Smooth muscle cell (in vitro differentiated cells): ENCODE results near the gene SIGLEC15. TPM values are rescaled to one million over a fixed set of nuclear protein-coding genes. Genes with fewer than 3 reads are reported as not detected.
"Not testable (repeated sequence)": the region's sequence is repeated elsewhere in the genome, so short reads cannot be mapped to it uniquely, and the experiment has no call there.

Source experiments
- DNase-seq: peaks from one replicate; lab custom pipeline; 2025; ENCODE audit not compliant: unreplicated experiment; lab: John Stamatoyannopoulos, UW
- H2AFZ ChIP-seq: fragments of 200-600 bp; sonication (generic); 2 replicates; pipeline ENCODE4 v1.6.0; 2016; ENCODE audit warnings: antibody characterized with exemption, low read depth, mild to moderate bottlenecking
- H3F3A ChIP-seq: fragments of 200-600 bp; sonication (generic); 2 replicates; pipeline ENCODE4 v1.6.0; 2017; ENCODE audit warnings: antibody characterized with exemption, low read depth
- H3K27ac ChIP-seq: fragments of 200-600 bp; sonication (generic); 2 replicates; pipeline ENCODE4 v1.5.1; 2016; ENCODE audit warnings: low read depth, mild to moderate bottlenecking
- H3K27me3 ChIP-seq: fragments of 200-600 bp; sonication (generic); 2 replicates; pipeline ENCODE4 v1.6.1; 2016; ENCODE audit warnings: low read depth, mild to moderate bottlenecking
- H3K36me3 ChIP-seq: fragments of 200-600 bp; sonication (generic); 2 replicates; pipeline ENCODE4 v1.5.1; 2016; ENCODE audit warnings: low read depth
- H3K4me1 ChIP-seq: fragments of 200-600 bp; sonication (generic); 2 replicates; pipeline ENCODE4 v1.5.1; 2016; ENCODE audit warnings: low read depth
- H3K4me2 ChIP-seq: fragments of 200-600 bp; sonication (generic); 2 replicates; pipeline ENCODE4 v1.6.0; 2016; ENCODE audit warnings: mild to moderate bottlenecking
- H3K4me3 ChIP-seq: fragments of 200-600 bp; sonication (generic); 2 replicates; pipeline ENCODE4 v1.5.1; 2016; ENCODE audit warnings: mild to moderate bottlenecking
- H3K79me2 ChIP-seq: fragments of 200-600 bp; sonication (generic); 2 replicates; pipeline ENCODE4 v1.6.0; 2016; ENCODE audit warnings: low read depth, mild to moderate bottlenecking
- H3K9ac ChIP-seq: fragments of 200-600 bp; sonication (generic); 2 replicates; pipeline ENCODE4 v1.6.0; 2016; ENCODE audit warnings: low read depth
- H3K9me3 ChIP-seq: fragments of 200-600 bp; sonication (generic); replicated peaks from 2 replicates; pipeline ENCODE4 v1.5.1; 2016; ENCODE audit warnings: low read depth
- H4K20me1 ChIP-seq: fragments of 200-600 bp; sonication (generic); 2 replicates; pipeline ENCODE4 v1.6.0; 2016; ENCODE audit warnings: low read depth
- WGBS: methylation state at CpG from one replicate; pipeline ENCODE4 v1.1.7; 2016; ENCODE audit warnings: low lambda C conversion rate; 5-methylcytosine and 5-hydroxymethylcytosine counted together
- polyA plus RNA-seq: library from polyadenylated mRNA; unstranded; fragments of >200 nt; fragmentation: Nextera tagmentation; extraction: Ambion mirVana; gene quantifications from 2 replicates; pipeline ENCODE4 v1.2.1, GENCODE V29; 2016
- total RNA-seq: library from RNA; depleted of rRNA; stranded (reverse); fragments of >200 nt; gene quantifications from 2 replicates; pipeline ENCODE4 v1.2.3, GENCODE V29; 2014
- TF ChIP-seq, protein P1 (sequence below): fragments of 200-600 bp; sonication (generic); IDR thresholded peaks from 2 replicates; pipeline ENCODE4 v1.5.1; 2017; ENCODE audit warnings: borderline replicate concordance, mild to moderate bottlenecking, antibody characterized with exemption; ENCODE audit not compliant: insufficient read depth, poor library complexity, severe bottlenecking

Gene SIGLEC15
- total and polyA plus RNA-seq, 2 experiments from 2014 or later = 0.58 to 1.4 TPM

DNA sequence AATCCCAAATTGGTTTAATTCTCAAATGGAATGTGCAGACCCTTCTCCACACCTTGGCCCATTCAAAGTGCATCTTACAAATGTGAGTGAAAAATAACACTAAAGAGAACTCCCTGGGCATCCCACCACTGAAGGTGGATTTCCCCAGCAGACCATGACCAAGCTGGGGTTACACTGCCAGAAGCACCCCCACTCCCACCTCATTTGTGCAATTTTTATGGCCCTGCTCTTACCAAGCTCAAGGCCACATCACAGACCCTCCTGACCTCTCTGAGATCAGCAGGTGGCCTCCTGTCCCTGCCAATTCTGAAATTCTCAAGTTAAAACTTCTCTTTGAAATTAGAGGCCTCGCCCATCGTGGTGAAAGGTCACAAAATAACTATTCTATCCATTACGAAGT lies 21.6 kb downstream of the SIGLEC15 start:
- Histone ChIP-seq H3K27ac (no peak overlapping the region), H3F3A (peaks cover 7% of the 10 kb centered on the region), H3K36me3 (no peaks in the 10 kb centered on the region), H4K20me1 (no peaks in the 10 kb centered on the region), H3K79me2 (no peaks in the 10 kb centered on the region), H3K9me3 (no peaks in the 10 kb centered on the region), H2AFZ (no peak overlapping the region), H3K4me3 (no peak overlapping the region), H3K4me1 (peaks cover 4% of the 10 kb centered on the region), H3K4me2 (no peak overlapping the region), H3K27me3 (no peaks in the 10 kb centered on the region), H3K9ac (no peak overlapping the region)
- TF ChIP-seq, protein P1, sequence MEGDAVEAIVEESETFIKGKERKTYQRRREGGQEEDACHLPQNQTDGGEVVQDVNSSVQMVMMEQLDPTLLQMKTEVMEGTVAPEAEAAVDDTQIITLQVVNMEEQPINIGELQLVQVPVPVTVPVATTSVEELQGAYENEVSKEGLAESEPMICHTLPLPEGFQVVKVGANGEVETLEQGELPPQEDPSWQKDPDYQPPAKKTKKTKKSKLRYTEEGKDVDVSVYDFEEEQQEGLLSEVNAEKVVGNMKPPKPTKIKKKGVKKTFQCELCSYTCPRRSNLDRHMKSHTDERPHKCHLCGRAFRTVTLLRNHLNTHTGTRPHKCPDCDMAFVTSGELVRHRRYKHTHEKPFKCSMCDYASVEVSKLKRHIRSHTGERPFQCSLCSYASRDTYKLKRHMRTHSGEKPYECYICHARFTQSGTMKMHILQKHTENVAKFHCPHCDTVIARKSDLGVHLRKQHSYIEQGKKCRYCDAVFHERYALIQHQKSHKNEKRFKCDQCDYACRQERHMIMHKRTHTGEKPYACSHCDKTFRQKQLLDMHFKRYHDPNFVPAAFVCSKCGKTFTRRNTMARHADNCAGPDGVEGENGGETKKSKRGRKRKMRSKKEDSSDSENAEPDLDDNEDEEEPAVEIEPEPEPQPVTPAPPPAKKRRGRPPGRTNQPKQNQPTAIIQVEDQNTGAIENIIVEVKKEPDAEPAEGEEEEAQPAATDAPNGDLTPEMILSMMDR = no peak
- no peak for DNase-seq
- WGBS = 61% methylated on average over 3 of the region's 3 CpGs

DNA sequence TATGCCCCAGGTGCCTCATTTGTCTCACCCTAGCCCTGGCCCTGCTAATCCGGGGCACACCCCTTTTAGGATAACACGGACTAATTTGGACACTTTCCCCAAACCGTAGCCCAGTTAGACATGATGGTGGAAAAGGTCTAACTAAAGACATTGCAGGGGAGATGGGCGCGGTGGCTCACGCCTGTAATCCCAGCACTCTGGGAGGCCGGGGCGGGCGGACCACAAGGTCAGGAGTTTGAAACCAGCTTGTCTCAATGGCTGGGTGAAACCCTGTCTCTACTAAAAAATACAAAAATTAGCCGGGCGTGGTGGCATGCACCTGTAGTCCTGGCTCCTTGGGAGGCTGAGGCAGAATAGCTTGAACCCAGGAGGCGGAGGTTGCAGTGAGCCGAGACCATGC lies 23.2 kb downstream of the SIGLEC15 start:
- H3K27ac ChIP-seq, H3K4me3 ChIP-seq, H3K4me2 ChIP-seq, H4K20me1 ChIP-seq, H3K36me3 ChIP-seq, H3K9ac ChIP-seq, H3K27me3 ChIP-seq, H3K4me1 ChIP-seq, H2AFZ ChIP-seq, H3K9me3 ChIP-seq, DNase-seq, H3K79me2 ChIP-seq: not testable (repeated sequence)
- WGBS = 96% methylated on average over 13 of the region's 13 CpGs
- peaks cover 11% of the 10 kb centered on the region for H3F3A ChIP-seq

DNA sequence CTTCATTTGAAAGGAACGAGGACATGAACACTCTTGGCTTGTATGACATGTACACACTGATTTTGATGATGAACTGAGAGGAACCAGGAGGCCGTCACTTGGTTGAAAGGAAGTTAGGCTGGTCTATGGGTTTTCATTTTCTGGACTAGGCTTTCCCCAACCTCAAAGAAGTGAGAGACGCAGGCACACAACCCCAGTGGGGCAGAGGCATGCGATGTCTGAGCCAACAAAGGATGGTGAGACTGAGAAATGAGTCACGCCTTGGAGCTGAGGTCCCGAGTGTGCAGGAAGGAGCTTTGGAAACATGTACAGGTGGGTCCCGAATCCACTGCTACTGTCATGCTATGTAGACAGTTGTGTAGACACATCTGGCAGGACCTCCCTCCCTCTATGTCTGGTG lies 24.1 kb downstream of the SIGLEC15 start:
- no peaks in the 10 kb centered on the region for H3K36me3 ChIP-seq

GRCh38 chr18:45850021-45850420 lies 24.5 kb downstream of the SIGLEC15 start:
- Histone ChIP-seq H3K27ac (peak overlapping the region; percentile 55), H2AFZ (no peak overlapping the region), H3K9ac (no peak overlapping the region), H4K20me1 (no peaks in the 10 kb centered on the region), H3K27me3 (no peaks in the 10 kb centered on the region), H3K9me3 (no peaks in the 10 kb centered on the region), H3K79me2 (no peaks in the 10 kb centered on the region), H3F3A (peaks cover 11% of the 10 kb centered on the region), H3K4me1 (peaks cover 4% of the 10 kb centered on the region), H3K4me3 (no peak overlapping the region), H3K4me2 (no peak overlapping the region), H3K36me3 (no peaks in the 10 kb centered on the region)
- 87% methylated on average over 10 of the region's 10 CpGs for WGBS
- DNase-seq = no peak
- TF ChIP-seq, protein P1 = peak; percentile 26

More for the DNA sequence above, 24.1 kb downstream of the SIGLEC15 start:
- Histone ChIP-seq H3K4me3 (no peak overlapping the region), H3F3A (peaks cover 11% of the 10 kb centered on the region), H3K4me1 (peaks cover 4% of the 10 kb centered on the region), H3K9ac (no peak overlapping the region), H3K9me3 (no peaks in the 10 kb centered on the region), H3K27me3 (no peaks in the 10 kb centered on the region), H2AFZ (no peak overlapping the region), H3K79me2 (no peaks in the 10 kb centered on the region), H3K27ac (no peak overlapping the region), H3K4me2 (no peak overlapping the region), H4K20me1 (no peaks in the 10 kb centered on the region)
- WGBS = 91% methylated on average over 7 of the region's 7 CpGs
- TF ChIP-seq, protein P1 = no peak
- no peak for DNase-seq
